Ovary (tissue), 9 donors: Measurements from ENCODE around the gene LRMDA. TPM values are rescaled to one million over a fixed set of nuclear protein-coding genes. Genes with fewer than 3 reads are reported as not detected.

ENCODE experiments used
- DNase-seq, 5 donors: peaks; one replicate each; pipeline ENCODE4 v3.0.0-alpha.2; 2019 to 2020
- H3K27ac ChIP-seq, 2 donors: fragments of 200-600 bp; one replicate each; pipeline versions ENCODE4 v1.5.1 to v1.8.0; 2019 to 2022
- H3K27me3 ChIP-seq: fragments of 200-600 bp; one replicate; pipeline ENCODE4 v1.8.0; 2022
- H3K36me3 ChIP-seq: fragments of 200-600 bp; sonication (generic); one replicate; pipeline ENCODE4 v1.5.1; 2019
- H3K4me1 ChIP-seq: one replicate; pipeline ENCODE4 v1.8.1; 2013; ENCODE audit warnings: mild to moderate bottlenecking, moderate library complexity; ENCODE audit not compliant: insufficient read depth
- H3K4me3 ChIP-seq: fragments of 200-600 bp; sonication (generic); one replicate; pipeline ENCODE4 v1.5.1; 2017
- H3K9me3 ChIP-seq, 2 donors: fragments of 200-600 bp in 1 of 2; sonication (generic) in 1 of 2; one replicate each; pipeline versions ENCODE4 v1.5.1 to v1.8.1; 2013 to 2019; ENCODE audit warnings: mild to moderate bottlenecking in 1 of 2, moderate library complexity in 1 of 2
- CTCF ChIP-seq, 3 donors: fragments of 450-650 bp in 2 of 3; fragments of 200-600 bp in 1 of 3; IDR thresholded peaks; one replicate each; pipeline versions ENCODE4 v1.5.1 to v1.8.0; 2016 to 2022; ENCODE audit warnings: antibody characterized with exemption in 3 of 3, mild to moderate bottlenecking in 1 of 3
- EP300 ChIP-seq: sonication (generic); formaldehyde crosslinking; IDR thresholded peaks from one replicate; pipeline ENCODE4 v1.6.1; 2017; ENCODE audit warnings: antibody characterized with exemption
- POLR2A ChIP-seq: fragments of 450-650 bp; IDR thresholded peaks from one replicate; pipeline ENCODE4 v1.6.1; 2017; ENCODE audit warnings: antibody characterized with exemption, mild to moderate bottlenecking, moderate library complexity
- WGBS, 3 donors: extraction: QIAGEN DNeasy Blood & Tissue Kit in 1 of 3; methylation state at CpG; one replicate each; pipeline versions ENCODE4 v1.1.5 to v1.1.7; 2013 to 2017; 5-methylcytosine and 5-hydroxymethylcytosine counted together
- intact Hi-C, 4 donors: fragments of 100-400 bp; cut with DNase I; formaldehyde crosslinking; loops; one replicate each; pipeline versions ENCODE4 v1.11.0 to v1.15.1; 2022 to 2023
- polyA plus RNA-seq, 2 donors: library from polyadenylated mRNA; stranded (reverse); fragments of 200-250 nt in 1 of 2; fragments of 350-450 nt in 1 of 2; fragmentation: Illumina TruSeq in 1 of 2; extraction: RNeasy Lipid Tissue Mini Kit (QIAGEN cat#74804) in 1 of 2; gene quantifications; one replicate each; pipeline ENCODE4 v1.2.3, GENCODE V29; 2013 to 2014
- total RNA-seq, 7 donors: library from RNA; depleted of rRNA in 2 of 7; stranded (reverse); fragments of >200 nt in 2 of 7; fragmentation: NEBNext Ultra II Directional in 3 of 7; extraction: Animal tissue kit (Norgen Biotek cat#: 25700) in 3 of 7; gene quantifications; one replicate each; pipeline versions ENCODE4 v1.1.0 to v1.2.4, GENCODE V29; 2016 to 2023
- donor health status: DM: no; HTN: no; CAD: no; lungs with moderate emphysema.
- donor health status: DM: no; HTN: no; CAD: no.
- donor health status: Bipolar disorder and iron deficiency.
- donor health status: DM: yes; HTN: yes; CAD: no.
- donor health status: DM: no; HTN: no; CAD: no.
- donor health status: DM: yes; HTN: yes; CAD: no.

The LRMDA gene
- total and polyA plus RNA-seq, 9 donors = 14.8 to 30.7 (median 22.9) TPM

DNA sequence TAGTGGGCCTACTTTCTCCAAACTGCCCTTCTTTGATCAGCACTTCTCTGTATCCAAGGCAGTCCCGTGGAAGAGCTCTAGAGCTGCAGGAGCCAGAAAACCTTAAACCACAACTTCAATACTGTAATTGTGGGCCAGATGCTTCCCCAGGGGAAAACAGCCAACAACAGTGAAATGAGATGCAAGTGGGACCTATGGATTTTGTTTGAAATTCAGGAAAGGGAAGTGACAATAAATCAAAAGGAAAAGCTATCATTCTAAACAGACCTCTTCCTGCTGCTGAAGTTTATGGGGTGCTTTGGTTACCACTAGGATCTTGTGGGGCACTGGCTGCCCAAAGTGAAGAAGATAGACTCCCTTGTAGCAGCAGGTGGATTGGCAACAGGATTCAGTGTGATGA is 1031.7 kb downstream of the LRMDA start:
- Histone ChIP-seq H3K4me1 (no peaks in the 10 kb centered on the region), H3K4me3 (no peak overlapping the region), H3K9me3 (no peaks in the 10 kb centered on the region), H3K36me3 (no peaks in the 10 kb centered on the region), H3K27me3 (no peaks in the 10 kb centered on the region), H3K27ac (no peak overlapping the region)
- 75 to 84% (median 83%) methylated on average over 1 of the region's 1 CpG for WGBS, 3 donors
- no peak for DNase-seq
- intact Hi-C loops = no loop called here
- no peak for TF ChIP-seq CTCF (IDR thresholded peaks at IDR 0.05)
- TF ChIP-seq EP300 = no peak
- TF ChIP-seq POLR2A = no peak

- WGBS, 3 donors = 86 to 95% (median 93%) methylated on average over 6 of the region's 6 CpGs
- H3K36me3 ChIP-seq = no peaks in the 10 kb centered on the region
- TF ChIP-seq CTCF (IDR thresholded peaks at IDR 0.05) = no peak
- no peak for TF ChIP-seq EP300
- TF ChIP-seq POLR2A = no peak
- no peak overlapping the region for H3K27ac ChIP-seq
- H3K27me3 ChIP-seq = no peaks in the 10 kb centered on the region
- no peak overlapping the region for H3K4me3 ChIP-seq
- intact Hi-C loops = no loop called here
- no peaks in the 10 kb centered on the region for H3K9me3 ChIP-seq
- H3K4me1 ChIP-seq = no peaks in the 10 kb centered on the region
- no peak for DNase-seq
These were observed 1035.5 kb downstream of the LRMDA start for GRCh38 chr10:76466836-76467503.

DNA sequence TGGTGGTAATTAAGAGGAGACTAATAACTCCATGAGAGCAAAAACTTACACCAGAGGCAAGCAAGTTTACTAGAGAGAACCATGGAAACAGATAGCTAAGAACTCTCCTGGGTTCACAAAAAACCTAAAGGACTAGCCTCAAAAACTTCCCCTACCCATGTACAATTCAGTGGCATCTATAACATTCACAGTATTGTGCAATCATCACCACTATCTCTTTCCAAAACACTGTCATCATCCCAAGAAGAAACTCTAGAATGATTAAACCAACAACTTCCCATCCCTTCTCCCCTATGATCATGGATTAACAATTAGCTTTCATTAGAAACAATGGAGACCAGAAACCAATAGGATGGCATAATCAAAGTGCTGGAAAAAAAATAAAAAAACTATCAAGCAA is 1038.3 kb downstream of the LRMDA start:
- Histone ChIP-seq H3K4me1 (no peaks in the 10 kb centered on the region), H3K4me3 (no peak overlapping the region), H3K27ac (no peak overlapping the region), H3K9me3 (no peaks in the 10 kb centered on the region), H3K27me3 (no peaks in the 10 kb centered on the region), H3K36me3 (no peaks in the 10 kb centered on the region)
- no peak for DNase-seq
- TF ChIP-seq POLR2A = no peak
- no peak for TF ChIP-seq EP300
- TF ChIP-seq CTCF (IDR thresholded peaks at IDR 0.05) = no peak
- intact Hi-C loops = no loop called here

DNA sequence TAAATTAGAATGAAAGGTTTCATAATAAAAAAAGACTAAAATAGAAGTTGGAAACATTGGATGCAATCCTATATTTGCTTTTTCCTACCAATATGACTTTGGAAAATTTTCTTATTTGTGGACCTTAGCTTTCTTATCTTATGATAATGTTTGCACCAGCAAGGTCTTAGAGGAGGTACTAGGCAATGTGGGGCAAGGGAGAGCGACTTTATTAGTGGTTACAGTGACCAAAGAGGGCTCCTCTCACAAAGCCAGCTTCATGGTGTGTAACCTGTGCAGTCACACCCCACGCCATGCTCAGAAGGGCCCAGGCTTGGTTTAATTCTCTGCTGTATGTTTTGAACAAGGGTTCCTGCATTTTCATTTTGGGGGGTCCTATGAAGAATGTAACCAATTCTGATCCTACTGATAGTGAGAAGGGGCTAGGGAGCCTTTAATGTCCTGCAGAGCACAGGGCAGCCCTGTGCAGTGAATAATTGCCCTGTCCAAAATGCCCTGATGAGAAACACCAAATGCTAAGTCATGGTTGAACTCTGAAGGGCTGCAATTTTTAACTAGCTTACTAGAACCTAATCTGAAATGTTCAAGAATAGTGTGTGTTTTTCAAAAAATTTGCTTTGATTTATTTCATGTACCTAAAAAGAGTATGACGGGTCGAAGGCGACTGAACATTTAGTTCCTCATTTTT is 1047.8 kb downstream of the LRMDA start:
- no peaks in the 10 kb centered on the region for H3K9me3 ChIP-seq
- TF ChIP-seq POLR2A (no peak), CTCF (IDR thresholded peaks at IDR 0.05) (no peak), EP300 (no peak)
- 77 to 89% (median 85%) methylated on average over 5 of the region's 5 CpGs for WGBS, 3 donors
- H3K4me1 ChIP-seq = no peaks in the 10 kb centered on the region
- H3K36me3 ChIP-seq = no peaks in the 10 kb centered on the region
- intact Hi-C loops = no loop called here
- no peak overlapping the region for H3K4me3 ChIP-seq
- no peak for DNase-seq
- no peaks in the 10 kb centered on the region for H3K27me3 ChIP-seq
- H3K27ac ChIP-seq = no peak overlapping the region
